Panc1 (cell line): ENCODE results near the gene JAZF1. TPM values are rescaled to one million over a fixed set of nuclear protein-coding genes. Genes with fewer than 3 reads are reported as not detected.

Experiments used
- ATAC-seq: fragments of 200-7000 bp; cut with Tn5 transposase; 2 replicates; pipeline ENCODE4 v1.9.1; 2020; ENCODE audit warnings: mild to moderate bottlenecking, moderate library complexity
- BruUV-seq: library from RNA; stranded (reverse); fragments of 400-500 nt; replicated peaks from 2 replicates; lab custom pipeline; 2021; lab: Mats Ljungman, UMichigan
- CTCF ChIA-PET: fragments of 300-600 bp; sonication (Branson Sonifier 250); formaldehyde crosslinking; loops from one replicate; lab custom pipeline; 2022; ENCODE audit warnings: antibody characterized with exemption; lab: Charles Lee
- POLR2A ChIA-PET: fragments of 300-600 bp; sonication (Branson Sonifier 250); formaldehyde crosslinking; loops from one replicate; lab custom pipeline; 2022; ENCODE audit warnings: antibody characterized with exemption; lab: Charles Lee
- DNase-seq: peaks from one replicate; pipeline ENCODE4 v3.0.0-alpha.2; 2010; ENCODE audit warnings: low read depth, low spot score
- H3K27ac ChIP-seq: 2 replicates; pipeline ENCODE4 v1.5.1; 2011; ENCODE audit warnings: mild to moderate bottlenecking, low read length, inconsistent platforms
- H3K27me3 ChIP-seq: fragments of 200-500 bp; sonication (Bioruptor generic); 2 replicates; pipeline ENCODE4 v1.6.0; 2014; ENCODE audit warnings: low read length, inconsistent platforms; ENCODE audit not compliant: control insufficient read depth, insufficient read depth
- H3K36me3 ChIP-seq: fragments of 200-500 bp; sonication (Bioruptor generic); 2 replicates; pipeline ENCODE4 v1.5.1; 2014; ENCODE audit warnings: inconsistent platforms, mild to moderate bottlenecking, low read length, moderate library complexity; ENCODE audit not compliant: control insufficient read depth, insufficient read depth
- H3K4me1 ChIP-seq: 2 replicates; pipeline ENCODE4 v1.5.1; 2011; ENCODE audit warnings: inconsistent platforms, mild to moderate bottlenecking, low read length, moderate library complexity; ENCODE audit not compliant: control insufficient read depth, insufficient read depth
- H3K4me3 ChIP-seq, 2 experiments: 2 replicates each; pipeline ENCODE4 v1.5.1; 2011 to 2012; ENCODE audit warnings: low read depth in 2 of 2, low read length in 2 of 2, mild to moderate bottlenecking in 2 of 2, inconsistent platforms in 1 of 2, moderate library complexity in 1 of 2
- H3K9me3 ChIP-seq: fragments of 200-500 bp; sonication (Bioruptor generic); 2 replicates; pipeline ENCODE4 v1.5.1; 2014; ENCODE audit warnings: low read depth, mild to moderate bottlenecking, inconsistent platforms, low read length, moderate library complexity; ENCODE audit not compliant: control insufficient read depth, insufficient read depth
- POLR2AphosphoS5 ChIP-seq: IDR thresholded peaks from 2 replicates; pipeline ENCODE4 v1.6.1; 2012; ENCODE audit warnings: mild to moderate bottlenecking, low read depth, low read length, moderate library complexity
- SIN3A ChIP-seq: IDR thresholded peaks from 2 replicates; pipeline ENCODE4 v1.6.1; 2012; ENCODE audit warnings: low read depth, mild to moderate bottlenecking, low read length, moderate library complexity, borderline replicate concordance; ENCODE audit not compliant: insufficient read depth
- TCF7L2 ChIP-seq: IDR thresholded peaks from 2 replicates; pipeline ENCODE4 v1.6.1; 2011; ENCODE audit warnings: mild to moderate bottlenecking, low read depth, low read length, inconsistent platforms
- in situ Hi-C: cut with HindIII; loops from 2 replicates; pipeline ENCODE4 v1.10.0; 2016; ENCODE audit warnings: low sequenced_read_pairs, low pct_unique_long_range_greater_than_20kb
- intact Hi-C: fragments of 100-400 bp; cut with micrococcal nuclease; formaldehyde crosslinking; loops from one replicate; pipeline ENCODE4 v1.10.0; 2022; ENCODE audit not compliant: unreplicated experiment
- total RNA-seq: library from RNA; stranded (reverse); gene quantifications from one replicate; pipeline ENCODE4 v1.2.1, GENCODE V29; 2021; ENCODE audit not compliant: unreplicated experiment
- TF ChIP-seq, protein P1 (sequence below), 2 experiments: IDR thresholded peaks; 2 replicates each; pipeline ENCODE4 v1.6.1; 2011 to 2012; ENCODE audit warnings: low read depth in 2 of 2, control low read depth in 1 of 2, low read length in 1 of 2, mild to moderate bottlenecking in 1 of 2, moderate library complexity in 1 of 2; ENCODE audit not compliant: insufficient read depth in 1 of 2
- TF ChIP-seq, protein P2 (sequence below): fragments of 450-650 bp; IDR thresholded peaks from 2 replicates; pipeline ENCODE4 v1.5.1; 2017; ENCODE audit warnings: mild to moderate bottlenecking

JAZF1 gene
- total RNA-seq, 1 experiment from 2014 or later, result 8.8 TPM

DNA sequence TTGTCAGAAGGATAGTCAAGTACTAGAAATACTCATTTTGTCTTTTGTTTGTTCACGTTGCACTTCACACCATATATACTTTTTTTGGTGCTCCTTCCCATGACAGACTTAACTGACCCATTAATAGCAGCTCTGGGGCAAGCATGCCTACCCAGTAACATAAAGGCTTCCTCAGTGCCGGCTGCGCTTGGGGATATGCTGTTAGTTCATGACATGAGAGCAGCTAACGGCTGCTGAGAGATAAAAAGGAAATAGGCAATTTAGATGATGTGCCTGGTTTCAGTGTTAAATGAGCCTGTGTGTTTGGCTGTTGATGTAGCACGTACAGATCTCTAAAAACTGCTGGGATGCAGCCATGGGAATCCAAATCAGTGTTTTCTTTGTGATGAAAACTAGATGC, 354.2 kb downstream of the JAZF1 start:
- no peaks in the 10 kb centered on the region for H3K27me3 ChIP-seq
- no peaks in the 10 kb centered on the region for H3K4me1 ChIP-seq
- POLR2A ChIA-PET, result no interaction called here
- TF ChIP-seq, protein P1, sequence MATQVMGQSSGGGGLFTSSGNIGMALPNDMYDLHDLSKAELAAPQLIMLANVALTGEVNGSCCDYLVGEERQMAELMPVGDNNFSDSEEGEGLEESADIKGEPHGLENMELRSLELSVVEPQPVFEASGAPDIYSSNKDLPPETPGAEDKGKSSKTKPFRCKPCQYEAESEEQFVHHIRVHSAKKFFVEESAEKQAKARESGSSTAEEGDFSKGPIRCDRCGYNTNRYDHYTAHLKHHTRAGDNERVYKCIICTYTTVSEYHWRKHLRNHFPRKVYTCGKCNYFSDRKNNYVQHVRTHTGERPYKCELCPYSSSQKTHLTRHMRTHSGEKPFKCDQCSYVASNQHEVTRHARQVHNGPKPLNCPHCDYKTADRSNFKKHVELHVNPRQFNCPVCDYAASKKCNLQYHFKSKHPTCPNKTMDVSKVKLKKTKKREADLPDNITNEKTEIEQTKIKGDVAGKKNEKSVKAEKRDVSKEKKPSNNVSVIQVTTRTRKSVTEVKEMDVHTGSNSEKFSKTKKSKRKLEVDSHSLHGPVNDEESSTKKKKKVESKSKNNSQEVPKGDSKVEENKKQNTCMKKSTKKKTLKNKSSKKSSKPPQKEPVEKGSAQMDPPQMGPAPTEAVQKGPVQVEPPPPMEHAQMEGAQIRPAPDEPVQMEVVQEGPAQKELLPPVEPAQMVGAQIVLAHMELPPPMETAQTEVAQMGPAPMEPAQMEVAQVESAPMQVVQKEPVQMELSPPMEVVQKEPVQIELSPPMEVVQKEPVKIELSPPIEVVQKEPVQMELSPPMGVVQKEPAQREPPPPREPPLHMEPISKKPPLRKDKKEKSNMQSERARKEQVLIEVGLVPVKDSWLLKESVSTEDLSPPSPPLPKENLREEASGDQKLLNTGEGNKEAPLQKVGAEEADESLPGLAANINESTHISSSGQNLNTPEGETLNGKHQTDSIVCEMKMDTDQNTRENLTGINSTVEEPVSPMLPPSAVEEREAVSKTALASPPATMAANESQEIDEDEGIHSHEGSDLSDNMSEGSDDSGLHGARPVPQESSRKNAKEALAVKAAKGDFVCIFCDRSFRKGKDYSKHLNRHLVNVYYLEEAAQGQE (IDR thresholded peaks at IDR 0.05; ENCODE audit: insufficient read depth in 1 of 2, low read depth in 2 of 2, low read length in 1 of 2), result no peak
- TF ChIP-seq TCF7L2, result no peak
- TF ChIP-seq, protein P2, sequence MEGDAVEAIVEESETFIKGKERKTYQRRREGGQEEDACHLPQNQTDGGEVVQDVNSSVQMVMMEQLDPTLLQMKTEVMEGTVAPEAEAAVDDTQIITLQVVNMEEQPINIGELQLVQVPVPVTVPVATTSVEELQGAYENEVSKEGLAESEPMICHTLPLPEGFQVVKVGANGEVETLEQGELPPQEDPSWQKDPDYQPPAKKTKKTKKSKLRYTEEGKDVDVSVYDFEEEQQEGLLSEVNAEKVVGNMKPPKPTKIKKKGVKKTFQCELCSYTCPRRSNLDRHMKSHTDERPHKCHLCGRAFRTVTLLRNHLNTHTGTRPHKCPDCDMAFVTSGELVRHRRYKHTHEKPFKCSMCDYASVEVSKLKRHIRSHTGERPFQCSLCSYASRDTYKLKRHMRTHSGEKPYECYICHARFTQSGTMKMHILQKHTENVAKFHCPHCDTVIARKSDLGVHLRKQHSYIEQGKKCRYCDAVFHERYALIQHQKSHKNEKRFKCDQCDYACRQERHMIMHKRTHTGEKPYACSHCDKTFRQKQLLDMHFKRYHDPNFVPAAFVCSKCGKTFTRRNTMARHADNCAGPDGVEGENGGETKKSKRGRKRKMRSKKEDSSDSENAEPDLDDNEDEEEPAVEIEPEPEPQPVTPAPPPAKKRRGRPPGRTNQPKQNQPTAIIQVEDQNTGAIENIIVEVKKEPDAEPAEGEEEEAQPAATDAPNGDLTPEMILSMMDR, result no peak
- no peak for TF ChIP-seq POLR2AphosphoS5
- no peak for TF ChIP-seq SIN3A
- ATAC-seq (no peak), DNase-seq (no peak)
- BruUV-seq, result no TSS peak
- H3K27ac ChIP-seq, result no peak overlapping the region
- no peak overlapping the region for H3K4me3 ChIP-seq
- H3K36me3 ChIP-seq, result no peaks in the 10 kb centered on the region; the same call in 1 of the 2 replicates
- in situ Hi-C loops, result no loop called here
- H3K9me3 ChIP-seq, result no peaks in the 10 kb centered on the region
- intact Hi-C loops, result no loop called here
- CTCF ChIA-PET, result no interaction called here

DNA sequence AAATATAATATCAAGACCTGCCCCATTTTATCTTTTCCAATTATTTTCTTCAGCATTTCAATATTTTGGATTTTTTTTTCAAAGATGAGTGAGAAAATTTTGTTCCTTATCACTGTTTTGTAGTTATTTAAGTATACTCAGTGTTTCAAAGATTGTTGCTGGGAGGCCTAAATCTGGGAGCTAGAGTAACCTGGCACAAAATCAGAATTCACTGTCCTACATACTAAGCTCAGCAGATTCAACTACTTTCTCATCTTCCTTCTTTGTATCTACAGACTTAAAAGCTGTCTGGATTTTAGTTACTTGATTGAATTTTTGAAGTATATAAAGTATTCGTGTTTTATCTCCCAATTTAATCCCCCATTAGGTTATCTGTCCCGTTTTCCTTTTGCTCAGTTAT, 354.7 kb downstream of the JAZF1 start:
- DNase-seq (no peak), ATAC-seq (no peak)
- H3K9me3 ChIP-seq, result no peaks in the 10 kb centered on the region
- H3K4me3 ChIP-seq, result no peak overlapping the region
- H3K27ac ChIP-seq, result no peak overlapping the region
- no peaks in the 10 kb centered on the region; the same call in 1 of the 2 replicates for H3K36me3 ChIP-seq
- TF ChIP-seq TCF7L2, result no peak
- BruUV-seq, result no TSS peak
- no peaks in the 10 kb centered on the region for H3K4me1 ChIP-seq
- ChIA-PET CTCF (no interaction called here), POLR2A (no interaction called here)
- no peaks in the 10 kb centered on the region for H3K27me3 ChIP-seq
- in situ Hi-C loops (no loop called here), intact Hi-C loops (no loop called here)

DNA sequence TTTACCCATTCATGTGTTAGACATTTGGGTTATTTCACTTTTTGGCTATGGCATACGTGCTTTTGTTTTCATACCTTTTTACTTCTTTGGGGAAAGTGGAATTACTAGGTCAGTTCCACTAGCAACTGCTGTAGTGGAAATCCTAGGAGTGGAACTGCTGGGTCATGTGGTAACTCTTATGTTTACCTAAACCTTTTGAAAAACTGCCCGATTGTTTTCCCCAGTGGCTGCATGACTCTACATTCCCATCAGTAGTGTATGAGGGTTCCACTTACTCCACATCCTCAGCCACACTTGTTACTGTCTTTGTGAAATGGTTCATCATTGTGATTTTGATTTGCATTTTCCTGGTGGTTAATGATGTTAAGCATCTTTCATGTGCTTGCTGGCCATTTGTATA, 358.4 kb downstream of the JAZF1 start:
- ChIA-PET CTCF (no interaction called here), POLR2A (no interaction called here)
- in situ Hi-C loops, result no loop called here

More for the DNA sequence above, 358.4 kb downstream of the JAZF1 start:
- Histone ChIP-seq H3K4me1 (no peaks in the 10 kb centered on the region), H3K27ac (no peak overlapping the region), H3K9me3 (no peaks in the 10 kb centered on the region), H3K4me3 (no peak overlapping the region), H3K27me3 (no peaks in the 10 kb centered on the region), H3K36me3 (peaks cover 6% of the 10 kb centered on the region)
- BruUV-seq, result no TSS peak
- DNase-seq (no peak), ATAC-seq (no peak)
- TF ChIP-seq POLR2AphosphoS5, result no peak
- TF ChIP-seq, protein P2, result no peak
- no peak for TF ChIP-seq TCF7L2
- TF ChIP-seq, protein P1 (IDR thresholded peaks at IDR 0.05; ENCODE audit: insufficient read depth in 1 of 2, low read depth in 2 of 2, low read length in 1 of 2), result no peak
- no peak for TF ChIP-seq SIN3A
- intact Hi-C loops, result no loop called here
